Uterus (tissue), 4 donors: ENCODE data around the gene OPN4. TPM values are rescaled to one million over a fixed set of nuclear protein-coding genes. Genes with fewer than 3 reads are reported as not detected.

Experiments
- DNase-seq, 2 donors: peaks; one replicate each; pipeline ENCODE4 v3.0.0-alpha.2; 2019 to 2020
- H3K27ac ChIP-seq, 2 donors: fragments of 200-600 bp; sonication (generic); 1 replicate in 1 of 2; 2 replicates in 1 of 2; pipeline ENCODE4 v1.5.1; 2016 to 2018
- H3K27me3 ChIP-seq, 2 donors: fragments of 200-600 bp; sonication (generic); one replicate each; pipeline ENCODE4 v1.5.1; 2018 to 2019; ENCODE audit warnings: control low read depth in 1 of 2
- H3K36me3 ChIP-seq, 2 donors: fragments of 200-600 bp; sonication (generic); one replicate each; pipeline ENCODE4 v1.5.1; 2019; ENCODE audit warnings: control low read depth in 1 of 2
- H3K4me1 ChIP-seq, 2 donors: fragments of 200-600 bp; sonication (generic); one replicate each; pipeline ENCODE4 v1.5.1; 2018 to 2019; ENCODE audit warnings: control low read depth in 1 of 2
- H3K4me3 ChIP-seq, 2 donors: fragments of 200-600 bp; sonication (generic); 1 replicate in 1 of 2; 2 replicates in 1 of 2; pipeline ENCODE4 v1.5.1; 2018 to 2019; ENCODE audit warnings: mild to moderate bottlenecking in 1 of 2
- H3K9me3 ChIP-seq, 2 donors: fragments of 200-600 bp; sonication (generic); one replicate each; pipeline ENCODE4 v1.5.1; 2019; ENCODE audit warnings: control low read depth in 1 of 2
- POLR2A ChIP-seq, 2 donors: fragments of 450-650 bp; IDR thresholded peaks; one replicate each; pipeline ENCODE4 v1.6.1; 2016; ENCODE audit warnings: antibody characterized with exemption in 2 of 2, mild to moderate bottlenecking in 1 of 2, moderate library complexity in 1 of 2
- intact Hi-C: fragments of 100-400 bp; cut with DNase I; formaldehyde crosslinking; loops from one replicate; pipeline ENCODE4 v1.15.1; 2023; ENCODE audit warnings: low total_unique reads
- total RNA-seq, 4 donors: library from RNA; depleted of rRNA in 3 of 4; stranded (reverse); fragments of >200 nt in 3 of 4; gene quantifications; one replicate each; pipeline versions ENCODE4 v1.1.0 to v1.2.4, GENCODE V29; 2014 to 2023
- TF ChIP-seq, protein P1 (sequence below), 4 experiments: fragments of 200-600 bp in 2 of 4; fragments of 450-650 bp in 2 of 4; sonication (generic) in 2 of 4; IDR thresholded peaks; one replicate each; pipeline ENCODE4 v1.5.1; 2016 to 2019; ENCODE audit warnings: antibody characterized with exemption in 4 of 4, mild to moderate bottlenecking in 2 of 4, moderate library complexity in 1 of 4
- donor health status: DM: yes; HTN: yes; CAD: no.

The OPN4 gene
- total RNA-seq, 4 donors from 2014 or later, result not detected

DNA sequence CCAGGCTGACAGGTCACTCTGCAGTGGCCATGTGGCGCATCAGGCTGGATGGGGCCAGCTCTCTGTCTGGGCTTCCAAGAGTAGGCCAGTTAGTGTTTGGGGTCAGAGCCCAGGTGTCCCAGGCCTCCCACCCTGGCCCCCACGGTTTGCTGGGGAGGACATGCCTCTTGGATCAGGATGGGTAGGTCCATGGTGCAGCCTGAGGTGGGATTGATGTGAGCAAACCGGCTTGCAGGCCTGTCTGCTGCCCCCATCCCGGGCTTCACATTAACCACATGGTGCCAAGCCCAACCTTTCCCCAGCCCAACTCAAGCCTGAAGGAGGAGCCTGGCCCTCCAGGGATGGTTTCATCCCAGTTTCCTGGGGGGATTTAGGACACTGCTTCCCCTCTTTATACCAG lies 53.2 kb downstream of the OPN4 start:
- Histone ChIP-seq H3K27ac (no peak overlapping the region), H3K4me1 (no peaks in the 10 kb centered on the region), H3K4me3 (no peak overlapping the region), H3K27me3 (no peaks in the 10 kb centered on the region), H3K36me3 (no peaks in the 10 kb centered on the region), H3K9me3 (no peaks in the 10 kb centered on the region)
- DNase-seq, result no peak
- intact Hi-C loops, result loop anchor here (5.0 kb wide), 1 partner anchor 190 kb away; no protein-coding TSS in a partner anchor
- no peak for TF ChIP-seq POLR2A (IDR thresholded peaks at IDR 0.05)
- TF ChIP-seq, protein P1, sequence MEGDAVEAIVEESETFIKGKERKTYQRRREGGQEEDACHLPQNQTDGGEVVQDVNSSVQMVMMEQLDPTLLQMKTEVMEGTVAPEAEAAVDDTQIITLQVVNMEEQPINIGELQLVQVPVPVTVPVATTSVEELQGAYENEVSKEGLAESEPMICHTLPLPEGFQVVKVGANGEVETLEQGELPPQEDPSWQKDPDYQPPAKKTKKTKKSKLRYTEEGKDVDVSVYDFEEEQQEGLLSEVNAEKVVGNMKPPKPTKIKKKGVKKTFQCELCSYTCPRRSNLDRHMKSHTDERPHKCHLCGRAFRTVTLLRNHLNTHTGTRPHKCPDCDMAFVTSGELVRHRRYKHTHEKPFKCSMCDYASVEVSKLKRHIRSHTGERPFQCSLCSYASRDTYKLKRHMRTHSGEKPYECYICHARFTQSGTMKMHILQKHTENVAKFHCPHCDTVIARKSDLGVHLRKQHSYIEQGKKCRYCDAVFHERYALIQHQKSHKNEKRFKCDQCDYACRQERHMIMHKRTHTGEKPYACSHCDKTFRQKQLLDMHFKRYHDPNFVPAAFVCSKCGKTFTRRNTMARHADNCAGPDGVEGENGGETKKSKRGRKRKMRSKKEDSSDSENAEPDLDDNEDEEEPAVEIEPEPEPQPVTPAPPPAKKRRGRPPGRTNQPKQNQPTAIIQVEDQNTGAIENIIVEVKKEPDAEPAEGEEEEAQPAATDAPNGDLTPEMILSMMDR (IDR thresholded peaks at IDR 0.05), result no peak

DNA sequence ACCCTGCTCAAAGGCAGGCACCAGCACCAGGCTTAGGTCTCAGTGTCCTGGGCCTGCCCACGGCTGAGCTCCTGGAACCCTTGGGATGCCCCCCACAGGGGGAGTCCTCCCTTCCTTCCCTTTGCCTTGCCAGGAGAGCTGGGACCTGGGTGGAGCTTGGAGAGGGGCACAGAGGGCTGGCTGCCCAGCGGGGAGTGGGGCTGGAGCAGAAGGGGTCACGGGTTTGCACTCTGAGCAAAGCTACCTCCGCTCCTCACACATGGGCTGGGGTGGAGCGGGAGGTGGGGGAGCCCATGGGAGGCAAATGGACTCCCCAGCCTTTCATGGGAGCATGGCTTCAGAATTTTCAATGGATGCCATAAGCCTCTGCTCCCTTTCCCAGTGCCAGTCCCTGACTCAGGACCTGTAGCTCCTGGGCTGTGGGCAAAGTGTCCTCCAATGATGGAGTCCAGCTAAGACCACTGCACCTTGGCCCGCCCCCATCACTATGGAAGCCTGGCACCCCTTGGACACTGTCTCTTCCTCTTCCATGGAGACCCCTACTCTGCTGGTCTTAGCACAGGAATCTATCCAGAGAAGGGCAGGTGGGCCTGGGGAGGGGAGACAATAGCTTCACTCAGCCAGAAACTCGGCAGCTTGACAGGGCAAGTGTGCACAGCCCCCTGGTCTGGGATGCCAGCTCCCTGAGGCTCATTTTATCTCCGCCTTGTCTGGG lies 53.9 kb downstream of the OPN4 start:
- DNase-seq, result no peak
- intact Hi-C loops, result loop anchor here (5.0 kb wide), 1 partner anchor 189 kb away; no protein-coding TSS in a partner anchor
- Histone ChIP-seq H3K4me1 (no peaks in the 10 kb centered on the region), H3K4me3 (no peak overlapping the region), H3K9me3 (no peaks in the 10 kb centered on the region), H3K27me3 (no peaks in the 10 kb centered on the region), H3K27ac (no peak overlapping the region), H3K36me3 (no peaks in the 10 kb centered on the region)
- TF ChIP-seq, protein P1 (IDR thresholded peaks at IDR 0.05), result no peak
- no peak for TF ChIP-seq POLR2A (IDR thresholded peaks at IDR 0.05)

DNA sequence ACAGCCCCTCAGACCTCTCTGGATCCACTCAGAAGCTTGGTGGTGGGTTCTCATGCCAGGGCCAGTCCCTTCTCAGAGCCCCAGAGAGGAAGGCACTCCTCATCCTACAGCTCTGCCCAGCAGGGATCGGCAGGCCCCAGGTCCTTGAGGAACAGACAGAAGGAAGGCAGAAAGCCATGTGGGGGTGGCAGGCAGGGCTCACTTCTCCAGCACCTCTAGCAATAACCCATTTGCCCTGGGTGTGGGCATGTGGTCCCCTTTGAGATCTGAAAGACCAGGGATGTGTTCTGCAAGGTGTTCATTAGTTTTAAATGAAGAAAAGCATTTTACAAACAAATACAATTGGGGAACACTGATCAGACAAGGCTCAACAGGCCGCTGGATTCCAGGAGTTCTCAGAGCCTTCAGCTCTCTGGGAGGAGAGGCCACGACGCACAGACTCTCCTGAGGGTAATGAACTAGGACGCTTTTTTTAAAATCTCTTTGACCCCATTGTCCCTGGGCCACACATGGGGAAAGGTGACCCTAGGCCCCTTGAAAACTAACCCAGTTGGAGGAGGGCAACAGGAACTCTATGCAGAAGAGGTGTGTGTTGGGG lies 54.5 kb downstream of the OPN4 start:
- DNase-seq, result no peak
- no peaks in the 10 kb centered on the region for H3K4me1 ChIP-seq
- H3K4me3 ChIP-seq, result no peak overlapping the region
- intact Hi-C loops, result loop anchor here (5.0 kb wide), 1 partner anchor 188 kb away; no protein-coding TSS in a partner anchor
- TF ChIP-seq, protein P1 (IDR thresholded peaks at IDR 0.05), result no peak
- no peak for TF ChIP-seq POLR2A (IDR thresholded peaks at IDR 0.05)
- H3K27ac ChIP-seq, result no peak overlapping the region
- no peaks in the 10 kb centered on the region for H3K27me3 ChIP-seq
- no peaks in the 10 kb centered on the region for H3K9me3 ChIP-seq
- no peaks in the 10 kb centered on the region for H3K36me3 ChIP-seq

DNA sequence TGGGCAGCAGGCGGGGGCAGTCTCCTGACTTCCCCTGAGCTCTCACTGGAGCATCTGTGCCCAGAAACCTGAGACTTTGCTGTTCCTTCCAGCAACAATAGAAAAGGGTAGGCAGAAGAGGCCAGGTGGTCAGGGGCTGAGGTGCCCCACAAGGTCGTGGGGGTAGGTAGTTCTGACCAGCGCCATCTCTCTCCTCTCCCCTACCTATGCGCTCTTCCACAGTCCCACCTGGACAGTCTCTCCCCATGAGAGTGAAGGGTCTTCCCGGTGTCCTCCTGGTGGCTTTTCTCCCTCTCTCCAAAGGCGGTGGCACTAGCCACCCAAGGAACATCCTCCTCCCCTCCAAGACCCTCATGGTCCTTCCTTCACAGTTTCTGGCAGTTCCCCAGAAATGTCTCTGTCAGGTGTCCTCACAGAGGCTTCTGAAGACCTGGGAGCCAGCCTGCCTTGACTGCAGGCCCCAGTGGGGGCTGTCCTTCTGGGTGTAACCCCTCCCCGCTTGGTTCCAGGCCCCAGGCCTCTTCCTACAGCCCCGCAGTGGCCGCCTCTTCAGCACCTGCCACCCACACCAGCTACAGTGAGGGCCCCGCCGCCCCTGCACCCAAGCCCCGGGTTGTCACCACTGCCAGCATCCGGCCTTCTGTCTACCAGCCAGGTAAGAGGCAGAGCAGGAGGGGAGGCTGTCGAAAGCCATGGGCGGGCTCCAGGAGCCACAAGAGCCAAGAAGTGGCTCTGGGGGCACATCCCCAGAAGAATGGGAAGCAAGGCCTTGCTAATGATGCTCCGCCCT lies 55.2 kb downstream of the OPN4 start:
- no peaks in the 10 kb centered on the region for H3K9me3 ChIP-seq
- no peak for DNase-seq

More for the DNA sequence above, 55.2 kb downstream of the OPN4 start:
- Histone ChIP-seq H3K4me3 (no peak overlapping the region), H3K27me3 (no peaks in the 10 kb centered on the region), H3K27ac (no peak overlapping the region), H3K4me1 (no peaks in the 10 kb centered on the region), H3K36me3 (no peaks in the 10 kb centered on the region)
- no peak for TF ChIP-seq POLR2A (IDR thresholded peaks at IDR 0.05)
- TF ChIP-seq, protein P1 (IDR thresholded peaks at IDR 0.05), result no peak
- intact Hi-C loops, result loop anchor here (5.0 kb wide), 1 partner anchor 188 kb away; no protein-coding TSS in a partner anchor
